GM18868 (cell line): ENCODE data around the gene CNST.
A peak's percentile ranks its signal among the peaks of the same experiment; 100 is the strongest.
"Not testable (repeated sequence)": the region's sequence is repeated elsewhere in the genome, so short reads cannot be mapped to it uniquely, and the experiment has no call there.

Source experiments
- ATAC-seq: cut with Tn5 transposase; IDR thresholded peaks from one replicate; pipeline ENCODE4 v1.9.1; 2021; ENCODE audit warnings: mild to moderate bottlenecking, moderate library complexity; ENCODE audit not compliant: unreplicated experiment

Gene CNST

DNA sequence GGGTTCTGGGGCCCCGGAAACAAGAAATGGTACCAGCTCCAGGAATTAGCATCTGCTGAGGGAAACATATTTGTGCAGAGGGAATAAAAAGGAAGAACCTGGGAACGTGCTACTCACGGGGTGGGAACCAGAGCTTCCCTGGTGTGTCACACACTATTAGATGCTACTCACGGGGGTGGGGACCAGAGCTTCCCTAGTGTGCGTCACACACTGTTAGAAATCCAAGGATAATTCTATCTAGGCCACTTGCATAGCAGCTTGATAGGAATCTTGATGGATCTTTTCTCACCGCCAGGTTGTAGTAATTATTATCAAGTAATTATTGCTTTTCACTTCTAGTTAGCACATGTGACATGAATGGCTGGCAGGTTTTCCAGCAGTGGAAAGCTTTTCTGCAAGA, 103.4 kb downstream of the CNST start:
- no peak for ATAC-seq

DNA sequence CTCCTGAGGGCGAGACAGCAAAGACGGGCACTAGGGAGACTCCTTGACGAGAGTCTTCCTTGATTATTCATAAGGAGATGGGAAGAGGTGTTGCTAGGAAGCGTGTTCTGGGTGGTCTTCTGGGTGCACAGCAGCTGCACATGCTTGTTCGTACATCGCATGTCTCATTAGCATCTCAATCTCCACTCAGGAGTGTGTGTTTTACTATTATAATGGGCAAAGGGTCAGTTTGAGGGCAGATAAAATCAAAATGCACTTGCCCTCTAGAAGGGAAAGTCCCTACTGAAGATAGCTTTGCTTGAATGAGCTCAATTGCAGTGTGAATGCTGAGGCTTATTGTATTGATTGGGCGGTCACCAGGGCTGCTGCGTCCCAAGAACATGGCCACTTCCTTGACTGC, 107.8 kb downstream of the CNST start:
- ATAC-seq, result no peak

DNA sequence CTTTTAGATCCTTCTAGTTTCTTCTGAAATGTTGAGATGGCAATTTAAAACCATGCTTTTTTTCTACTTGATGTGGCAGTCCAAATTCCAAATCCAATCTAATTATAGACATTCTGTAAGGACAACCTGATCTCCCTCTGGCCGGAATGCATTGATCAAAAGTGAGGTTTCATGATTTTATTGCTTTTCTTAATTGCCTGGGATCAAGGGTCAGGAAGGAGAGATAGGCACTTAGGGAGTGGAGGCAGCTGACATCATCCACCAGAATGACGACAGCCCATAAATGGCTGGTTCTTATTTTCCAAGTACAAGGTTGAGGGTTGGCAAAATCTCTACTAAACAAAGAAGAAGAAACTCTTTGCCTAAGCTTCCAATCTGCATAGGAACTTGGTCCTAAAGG, 111.6 kb downstream of the CNST start:
- no peak for ATAC-seq

DNA sequence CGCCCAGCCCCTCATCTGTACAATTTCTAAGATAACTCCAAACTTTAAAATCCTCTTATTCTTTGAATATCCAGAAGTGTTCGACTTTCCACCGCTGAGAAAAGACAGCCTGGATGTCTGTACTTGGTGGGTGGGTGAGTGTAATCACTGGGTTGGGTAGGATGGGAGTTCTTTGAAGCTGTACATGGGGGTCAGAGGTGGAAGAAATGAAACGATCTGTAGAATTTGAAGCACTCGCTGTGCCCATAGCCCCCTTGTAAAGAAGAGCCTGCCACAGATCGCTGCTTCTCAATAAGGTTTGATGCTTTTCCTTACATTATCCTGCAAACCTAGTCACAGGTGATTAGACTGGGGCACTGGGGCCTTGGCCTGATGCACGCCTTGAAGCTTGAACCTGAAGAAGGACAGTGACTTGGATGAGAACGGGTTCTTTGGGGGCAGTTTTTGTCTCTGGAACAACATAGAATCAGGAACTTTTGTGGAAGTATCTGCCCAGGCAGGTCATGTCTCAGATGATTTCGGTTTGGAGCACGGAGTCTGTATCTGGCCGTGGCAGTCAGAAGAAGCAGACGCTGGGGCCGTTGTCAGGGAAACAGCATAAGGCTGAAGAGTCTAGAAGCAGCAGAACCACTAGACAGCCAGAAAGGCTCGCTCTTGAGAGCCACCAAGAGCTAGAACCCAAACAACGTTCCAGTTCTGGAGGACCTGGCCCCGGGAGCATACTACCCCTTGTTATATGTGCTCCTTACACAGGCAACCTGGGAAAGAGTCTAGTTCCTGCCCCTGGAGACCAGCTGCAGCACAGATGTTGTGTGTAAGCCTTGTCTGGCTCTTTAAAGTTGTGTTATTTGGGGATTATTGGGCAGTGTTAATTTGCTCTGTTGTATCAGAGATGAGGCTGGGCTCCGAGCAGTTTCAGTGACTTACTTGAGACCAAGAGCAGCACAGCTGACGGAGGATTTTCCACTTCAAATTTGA, 112.8 kb downstream of the CNST start:
- no peak for ATAC-seq

DNA sequence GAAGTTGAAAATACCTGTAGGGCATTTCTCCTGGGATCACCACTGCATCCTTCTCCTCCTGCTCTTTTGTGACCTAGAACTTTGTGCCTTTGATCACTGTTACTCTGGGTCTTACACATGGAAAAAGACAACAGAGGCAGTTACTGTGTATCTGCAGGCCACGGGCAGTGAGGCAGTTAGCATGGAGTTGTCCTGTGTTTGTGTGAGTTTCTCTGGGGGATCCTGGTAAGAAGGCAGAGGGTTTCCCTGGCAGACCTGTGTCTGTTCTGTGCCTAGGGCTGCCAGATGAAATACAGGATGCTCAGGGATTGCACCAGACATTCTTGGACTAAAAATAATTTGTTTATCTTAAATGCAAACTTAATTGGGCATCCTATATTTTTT, 113.5 kb downstream of the CNST start:
- ATAC-seq, result no peak

DNA sequence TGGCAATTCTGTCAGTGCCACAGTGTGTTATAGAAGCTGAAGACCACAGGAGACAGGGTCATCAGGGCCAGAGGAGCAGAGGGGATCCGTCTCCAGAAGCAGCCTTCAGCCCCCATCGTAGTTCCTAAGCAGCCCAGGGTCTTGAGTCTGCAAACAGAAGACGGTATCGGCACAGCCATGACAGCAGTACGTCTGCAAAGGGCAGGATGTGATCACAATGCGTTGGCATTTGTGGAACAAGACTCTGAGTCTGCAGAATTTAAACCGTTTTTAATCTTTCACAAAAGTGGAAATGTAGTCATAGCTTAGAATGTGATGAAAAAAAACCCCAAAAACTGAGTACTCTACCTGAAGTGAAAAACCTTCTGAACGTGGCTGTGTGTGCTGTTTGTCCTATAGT, 113.9 kb downstream of the CNST start:
- ATAC-seq, result no peak

DNA sequence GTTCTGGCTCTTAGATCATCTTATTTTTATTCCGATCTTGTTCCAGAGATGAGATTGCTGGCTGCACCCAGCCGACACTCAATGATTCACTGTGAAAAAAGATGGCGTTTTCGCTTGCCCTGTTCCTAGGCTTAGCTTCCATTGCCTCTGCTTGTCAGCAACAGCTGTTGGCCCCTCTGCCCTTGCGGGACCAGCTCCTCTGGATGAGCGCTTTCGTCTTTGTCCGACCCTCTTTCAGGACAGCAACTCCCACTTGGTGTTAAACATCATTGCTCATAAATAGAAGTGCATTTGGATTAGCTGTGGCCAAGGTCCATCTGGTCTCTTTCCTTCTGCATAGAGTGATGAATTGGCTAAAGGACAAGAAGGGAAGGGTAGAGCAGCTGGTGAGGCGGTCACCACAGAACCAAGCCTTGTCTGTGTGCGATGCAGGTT, 114.5 kb downstream of the CNST start:
- no peak for ATAC-seq

DNA sequence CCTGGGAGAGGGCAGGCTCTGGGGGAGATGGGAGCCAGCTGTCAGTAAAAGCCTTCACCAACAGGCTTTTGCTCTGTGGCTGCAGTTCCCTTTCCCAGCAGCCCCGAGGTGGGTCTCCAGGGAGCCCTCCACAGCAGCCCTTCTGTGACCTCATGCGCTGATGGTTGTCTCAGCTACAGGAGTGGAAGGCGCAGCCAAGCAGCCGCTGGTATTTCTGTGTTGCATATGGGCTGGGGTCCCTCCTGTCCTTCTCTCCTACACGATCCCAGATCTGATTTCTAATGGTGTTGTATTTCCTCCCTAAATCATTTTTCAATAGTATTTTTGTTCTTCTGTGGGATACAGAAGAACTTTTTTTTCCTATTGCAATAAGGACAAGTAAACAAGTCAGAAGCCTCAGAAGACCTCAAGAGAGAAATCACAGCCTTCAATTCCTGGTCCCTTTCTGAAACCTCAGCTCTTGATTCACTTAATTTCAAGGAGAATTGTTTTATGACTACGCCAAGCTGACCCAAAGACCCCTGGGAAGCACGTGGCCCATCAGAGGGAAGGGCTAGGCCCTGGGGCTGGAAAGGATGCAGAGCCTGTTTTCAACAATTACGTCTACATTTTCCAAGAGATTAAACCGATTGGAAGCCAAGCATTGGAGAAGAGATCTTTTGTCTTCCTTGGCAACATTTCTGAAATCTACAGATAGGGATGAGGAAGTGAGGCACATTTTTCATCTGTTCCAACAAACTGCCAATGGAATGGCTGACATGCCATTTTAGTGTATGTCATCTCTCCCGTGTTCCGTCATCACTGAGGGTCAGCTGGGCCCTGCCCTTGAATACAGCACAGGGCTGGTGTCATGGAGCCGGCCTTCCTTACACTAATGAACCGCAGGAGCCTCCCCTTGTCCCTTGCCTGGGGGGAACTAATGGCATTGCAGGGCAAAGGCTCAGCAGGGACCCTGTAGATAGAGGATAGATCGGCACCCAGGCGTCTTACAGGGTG, 115.9 kb downstream of the CNST start:
- peak; percentile 47 for ATAC-seq

DNA sequence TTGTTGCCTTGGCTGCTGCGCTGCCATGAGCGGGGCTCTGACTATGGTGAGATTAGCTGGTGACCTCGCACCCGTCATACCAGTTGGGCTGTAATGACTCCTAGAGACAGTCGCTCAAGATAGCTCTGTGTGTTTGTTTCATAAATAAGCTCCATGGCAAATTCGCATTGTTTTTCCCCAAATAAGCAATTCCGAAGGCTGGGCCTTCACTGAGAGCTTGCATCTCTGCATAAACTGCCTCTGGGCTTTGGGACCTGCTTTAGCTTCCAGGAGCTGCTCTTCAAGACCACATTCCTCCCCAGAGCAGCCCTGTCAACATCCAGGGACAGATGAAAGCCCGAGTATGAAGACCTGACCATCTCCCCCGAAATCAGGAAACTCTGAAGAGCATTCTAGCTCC, 117.3 kb downstream of the CNST start:
- ATAC-seq, result no peak

DNA sequence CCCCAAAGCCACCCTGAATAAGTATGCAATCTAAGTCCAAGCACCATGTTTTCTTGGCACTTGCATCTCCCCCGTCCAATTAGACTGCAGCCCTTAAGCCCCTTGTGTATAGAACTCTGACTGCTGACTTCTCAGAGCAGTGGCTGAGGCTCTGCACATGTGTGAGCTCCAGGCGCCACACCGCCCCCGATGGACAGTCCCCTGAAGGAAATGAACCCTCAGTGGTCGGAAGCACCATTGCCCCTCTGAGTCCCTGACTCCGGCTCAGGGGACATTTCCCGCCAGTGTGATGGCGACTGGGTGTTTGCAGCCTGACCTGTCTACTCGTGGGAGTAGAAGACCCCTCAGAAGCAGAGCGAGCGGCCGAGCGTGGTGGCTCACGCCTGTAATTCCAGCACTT, 120.7 kb downstream of the CNST start:
- ATAC-seq, result no peak

DNA sequence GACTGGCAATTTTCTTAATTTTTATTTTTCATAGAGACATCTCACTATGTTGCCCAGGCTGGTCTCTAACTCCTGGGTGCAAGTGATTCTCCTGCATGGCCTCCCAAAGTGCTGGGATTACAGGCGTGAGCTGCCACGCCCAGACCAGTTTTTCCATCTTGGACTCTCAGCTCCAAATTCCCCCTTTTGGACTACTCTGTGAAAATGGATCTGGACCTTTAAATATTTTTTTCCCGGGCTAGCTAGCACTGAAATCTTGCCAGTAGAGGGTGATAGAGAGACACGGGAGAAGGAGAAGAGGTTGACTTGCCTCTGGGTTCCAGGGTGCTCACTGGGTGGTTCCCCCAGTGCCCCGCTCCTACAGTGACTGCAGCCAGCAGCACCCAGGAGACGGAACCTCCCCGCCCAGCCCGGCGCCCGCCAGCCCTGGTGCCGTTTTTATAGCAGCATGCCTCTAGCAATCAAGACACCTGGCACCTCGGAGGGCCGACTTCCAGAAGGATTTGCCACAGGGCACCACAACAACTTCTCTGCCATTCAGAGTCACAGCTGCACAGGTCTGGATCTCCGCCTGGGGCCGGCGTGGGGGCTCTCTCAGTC, 123.3 kb downstream of the CNST start:
- ATAC-seq, result peak; percentile 96

DNA sequence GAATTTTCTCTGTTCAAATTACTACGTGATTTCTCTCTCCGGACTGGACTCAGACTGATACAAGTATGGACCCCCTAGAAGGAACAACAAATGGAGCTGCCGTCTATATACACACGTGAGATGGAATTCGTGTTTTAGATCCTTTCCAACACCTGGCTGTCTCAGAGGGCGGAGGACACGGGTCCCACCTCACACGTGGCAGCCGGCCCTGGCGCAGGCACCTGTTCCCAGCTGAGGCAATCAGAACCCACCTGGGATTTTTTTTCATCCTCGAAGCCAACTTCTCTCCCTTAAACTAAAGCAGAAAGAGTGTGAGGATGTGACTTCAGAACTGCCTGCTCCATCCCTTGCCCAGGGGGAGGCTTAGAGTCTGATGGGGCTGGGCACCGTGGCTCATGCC, 123.8 kb downstream of the CNST start:
- no peak for ATAC-seq

DNA sequence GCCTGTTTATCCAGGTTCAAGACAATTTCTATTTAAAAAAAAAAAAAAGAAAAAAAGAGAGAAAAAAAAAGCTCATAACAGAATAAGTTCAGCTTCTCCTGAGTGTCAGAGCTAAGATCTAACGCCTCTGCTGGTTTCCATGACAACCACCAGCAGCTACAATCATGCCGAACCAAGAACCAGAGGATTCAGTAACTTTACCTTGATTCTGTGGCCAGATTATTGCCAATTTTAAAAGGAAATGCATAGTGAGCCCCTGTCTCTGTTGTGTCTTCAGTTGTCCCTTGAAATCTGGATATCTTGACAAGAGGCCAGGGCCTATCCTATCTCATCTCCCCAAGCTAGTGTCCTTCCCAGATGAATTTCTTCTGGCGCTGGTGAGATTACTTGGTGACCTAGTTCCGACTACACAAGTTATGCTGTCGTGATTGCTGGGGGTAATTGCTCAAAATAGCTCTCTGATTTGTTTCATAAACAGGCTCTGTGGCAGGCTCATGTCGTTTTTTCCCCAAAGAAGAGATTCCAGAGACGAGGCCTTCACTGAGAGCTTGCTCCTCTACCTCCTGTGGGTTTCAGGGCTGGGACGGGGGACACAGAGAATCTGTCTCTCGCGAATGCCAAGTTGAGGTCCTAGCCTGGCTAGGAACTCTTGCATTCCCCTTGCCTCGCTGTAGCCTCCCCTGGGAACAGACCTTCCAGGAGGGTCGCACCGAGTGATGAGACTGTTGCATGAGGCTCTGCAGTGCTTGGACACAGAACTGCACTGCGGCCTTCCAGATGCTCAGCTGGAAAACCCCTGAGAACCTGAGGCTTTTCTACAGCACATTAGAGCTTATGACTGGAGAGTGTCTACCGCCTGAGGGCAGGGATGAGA, 125.6 kb downstream of the CNST start:
- no peak for ATAC-seq

DNA sequence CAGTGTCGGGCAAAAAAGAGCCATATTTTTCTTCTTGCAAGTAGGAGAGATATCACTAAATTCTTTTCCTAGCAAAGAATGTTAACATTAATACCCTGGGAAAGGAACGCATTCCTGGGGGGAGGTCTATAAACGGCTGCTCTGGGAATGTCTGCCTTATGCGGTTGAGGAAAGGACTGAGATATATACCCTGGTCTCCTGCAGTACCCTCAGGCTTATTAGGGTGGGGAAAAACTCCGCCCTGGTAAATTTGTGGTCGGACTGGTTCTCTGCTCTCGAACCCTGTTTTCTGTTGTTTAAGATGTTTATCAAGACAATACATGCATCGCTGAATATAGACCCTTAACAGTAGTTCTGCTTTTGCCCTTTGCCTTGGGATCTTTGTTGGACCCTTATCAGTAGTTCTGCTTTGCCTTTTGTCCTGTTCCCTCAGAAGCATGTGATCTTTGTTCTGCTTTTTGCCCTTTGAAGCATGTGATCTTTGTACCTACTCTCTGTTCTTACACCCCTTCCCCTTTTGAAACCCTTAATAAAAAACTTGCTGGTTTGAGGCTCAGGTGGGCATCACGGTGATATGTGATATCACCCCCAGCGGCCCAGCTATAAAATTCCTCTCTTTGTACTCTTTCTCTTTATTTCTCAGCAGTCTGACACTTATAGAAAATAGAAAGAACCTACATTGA, 128.1 kb downstream of the CNST start:
- ATAC-seq, result not testable (repeated sequence)

DNA sequence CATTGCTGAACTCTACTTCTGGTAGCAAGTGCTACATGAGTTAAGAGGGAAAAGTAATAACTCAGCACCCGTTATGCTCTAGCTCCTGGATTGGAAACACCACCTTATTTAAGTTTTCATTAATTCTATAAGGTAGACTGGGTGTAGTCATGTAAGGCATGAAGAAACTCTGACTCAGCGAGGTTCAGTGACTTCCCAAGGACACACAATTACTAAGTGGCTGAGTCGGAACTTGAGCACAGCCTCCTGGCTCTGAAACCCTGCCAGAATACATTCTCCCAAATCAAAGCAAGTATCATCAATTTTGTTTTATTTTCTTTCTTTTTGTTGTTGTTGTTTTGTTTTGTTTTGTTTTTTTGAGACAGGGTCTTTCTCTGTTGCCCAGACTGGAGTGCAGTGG, 128.9 kb downstream of the CNST start:
- no peak for ATAC-seq

DNA sequence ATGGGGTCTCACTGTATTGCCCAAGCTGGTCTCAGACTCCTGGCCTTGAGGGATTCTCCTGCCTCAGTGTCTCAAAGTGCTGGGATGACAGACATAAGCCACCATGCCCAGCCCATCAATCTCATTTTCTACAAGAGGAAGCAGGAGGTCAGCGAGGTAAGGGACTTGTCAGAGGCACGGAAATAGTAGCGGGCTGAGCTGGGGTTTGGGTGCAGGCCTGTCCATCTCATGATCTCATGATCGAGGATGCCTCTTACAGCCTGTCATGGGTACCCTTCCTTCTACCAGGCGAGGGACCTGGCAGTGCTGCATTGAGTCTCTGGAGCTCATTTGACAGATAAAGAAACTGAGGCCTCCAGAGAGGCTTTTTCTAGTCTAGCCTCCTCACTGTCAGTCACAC, 129.4 kb downstream of the CNST start:
- ATAC-seq, result no peak

DNA sequence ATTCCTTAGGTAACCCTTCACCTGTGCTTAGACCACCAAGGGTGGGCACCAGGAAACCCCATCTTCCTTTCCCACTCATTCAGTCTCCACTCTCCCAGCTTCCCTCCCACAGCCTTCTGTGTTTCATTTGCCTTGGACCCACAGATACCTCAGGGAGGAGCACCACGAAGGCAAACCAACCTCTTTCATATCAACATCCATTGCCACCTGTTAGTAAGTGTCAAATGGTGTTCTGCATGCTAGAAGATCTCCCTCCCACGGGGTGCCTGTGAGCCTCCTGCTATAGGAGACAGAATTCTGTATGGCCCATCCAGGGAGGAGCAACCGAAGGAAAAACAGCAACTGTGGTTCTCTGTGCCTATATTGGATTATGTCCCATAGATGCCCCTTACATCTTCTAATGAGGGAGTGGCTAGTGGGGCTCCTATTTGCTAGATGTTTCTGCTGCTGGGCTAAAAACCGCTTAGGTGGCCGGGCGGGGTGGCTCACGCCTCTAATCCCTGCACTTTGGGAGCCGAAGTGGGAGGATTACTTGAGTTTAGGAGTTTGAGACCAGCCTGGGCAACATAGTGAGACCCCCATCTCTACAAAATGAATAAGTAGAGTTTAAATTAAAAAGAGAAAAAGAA, 132.3 kb downstream of the CNST start:
- ATAC-seq, result no peak

DNA sequence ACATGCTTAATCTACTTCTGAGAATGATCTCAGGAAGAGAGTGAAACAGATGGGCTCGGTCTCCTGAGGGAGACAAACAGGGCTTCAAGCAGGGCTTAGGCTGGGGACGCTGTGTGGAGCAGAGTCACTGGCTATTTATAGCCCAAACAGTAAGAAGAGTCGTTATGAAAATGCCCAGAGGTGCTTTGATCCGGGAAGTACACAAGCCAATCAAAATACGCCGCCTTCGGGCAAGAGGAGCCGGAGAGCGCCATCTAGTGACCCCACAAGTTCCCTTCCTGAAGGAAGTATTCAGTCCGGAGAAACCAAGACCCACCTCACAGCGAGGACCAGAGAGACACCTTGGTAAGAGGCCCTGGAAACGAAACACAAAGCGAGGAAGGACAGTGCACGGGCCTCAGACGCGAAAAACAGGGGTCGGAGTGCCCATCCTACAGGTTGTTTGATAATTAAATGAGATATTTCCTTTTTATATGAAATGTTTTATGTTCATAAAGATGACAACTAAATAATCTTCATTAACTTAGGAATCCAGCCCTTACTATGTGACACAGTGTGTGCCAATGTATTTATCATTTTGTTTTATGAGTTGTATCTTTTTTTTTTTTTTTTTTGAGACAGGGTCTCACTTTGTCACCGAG, 133.0 kb downstream of the CNST start:
- peak; percentile 96 for ATAC-seq

DNA sequence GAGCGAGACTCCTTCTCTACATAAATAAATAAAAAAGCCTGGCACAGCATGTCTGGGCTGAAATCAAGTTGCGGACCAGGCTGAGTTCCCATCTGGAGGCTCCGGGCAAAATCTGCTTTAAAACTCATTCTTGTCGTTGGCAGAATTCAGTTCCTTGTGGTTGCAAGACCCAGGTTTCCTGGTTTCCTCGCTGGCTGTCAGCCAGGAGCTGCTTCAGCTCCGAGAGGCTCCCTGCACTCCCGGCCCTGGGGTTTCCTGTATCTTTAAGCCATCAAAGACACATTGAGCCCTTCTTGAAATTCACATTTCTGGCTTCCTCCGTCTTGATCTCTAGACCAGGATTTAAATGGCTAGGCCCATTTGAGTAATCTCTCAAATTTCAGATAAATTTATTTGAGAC, 137.3 kb downstream of the CNST start:
- ATAC-seq, result no peak
